ENCODE measurements around the gene MRPL51. TPM values are rescaled to one million over a fixed set of nuclear protein-coding genes. Genes with fewer than 3 reads are reported as not detected.

Gene MRPL51
- total RNA-seq, 4 donors from 2014 or later, result 2.6 to 49.7 (median 40.9) TPM

DNA sequence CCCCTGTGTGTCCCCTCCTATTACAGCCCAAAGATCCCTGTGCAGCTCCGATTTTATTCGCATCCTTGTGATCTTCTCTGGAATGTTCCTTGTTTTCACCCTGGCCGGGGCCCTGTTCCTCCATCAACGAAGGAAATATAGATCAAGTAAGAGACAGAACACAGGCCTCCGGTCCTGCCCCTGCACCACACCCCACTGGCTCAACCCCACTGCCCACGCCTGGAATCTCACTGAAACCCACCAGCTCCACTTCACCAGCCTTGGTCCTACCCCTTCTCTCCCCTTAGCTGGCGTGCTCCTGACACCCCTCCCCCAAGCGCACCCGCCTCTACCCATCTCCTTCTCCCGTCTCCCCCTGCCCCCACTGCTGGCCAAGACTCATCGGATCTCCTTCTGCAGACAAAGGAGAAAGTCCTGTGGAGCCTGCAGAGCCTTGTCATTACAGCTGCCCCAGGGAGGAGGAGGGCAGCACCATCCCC is 42.2 kb downstream of the MRPL51 start:
- Histone ChIP-seq H3K4me1 (peaks cover 16 to 34% (median 26%) of the 10 kb centered on the region in 4 donors), H3K27ac (peak overlapping the region; percentile 97 to 99 (median 98)), H3K4me3 (peak overlapping the region; percentile 65 to 78 (median 73)), H3K27me3 (no peaks in the 10 kb centered on the region), H3K36me3 (no peaks in the 10 kb centered on the region), H3K9me3 (no peaks in the 10 kb centered on the region)
- intact Hi-C loops (cut with DNase I; ENCODE audit: low total_unique reads) (no loop called here), in situ Hi-C loops (cut with MboI; ENCODE audit: low pct_ligation_motif_present in 1 of 4, low pct_unique_long_range_greater_than_20kb in 1 of 4, low sequenced_read_pairs in 3 of 4) (loop anchor here in 3 of 4 donors (10.0 to 25.0 kb wide), 2 partner anchors 114 to 116 kb away; partner anchors contain the start of gene TNFRSF1A (in 2 of the 3))
- WGBS, 2 donors (ENCODE audit: low coverage in 1 of 2), result 9 to 10% methylated on average over 5 to 11 of the region's 11 CpGs
- TF ChIP-seq POLR2A (IDR thresholded peaks at IDR 0.05), result no peak
- TF ChIP-seq POLR2AphosphoS5 (IDR thresholded peaks at IDR 0.05), result no peak
- no peak for TF ChIP-seq EP300 (IDR thresholded peaks at IDR 0.05; ENCODE audit: low read depth)
- DNase-seq, result peak; percentile 47

DNA sequence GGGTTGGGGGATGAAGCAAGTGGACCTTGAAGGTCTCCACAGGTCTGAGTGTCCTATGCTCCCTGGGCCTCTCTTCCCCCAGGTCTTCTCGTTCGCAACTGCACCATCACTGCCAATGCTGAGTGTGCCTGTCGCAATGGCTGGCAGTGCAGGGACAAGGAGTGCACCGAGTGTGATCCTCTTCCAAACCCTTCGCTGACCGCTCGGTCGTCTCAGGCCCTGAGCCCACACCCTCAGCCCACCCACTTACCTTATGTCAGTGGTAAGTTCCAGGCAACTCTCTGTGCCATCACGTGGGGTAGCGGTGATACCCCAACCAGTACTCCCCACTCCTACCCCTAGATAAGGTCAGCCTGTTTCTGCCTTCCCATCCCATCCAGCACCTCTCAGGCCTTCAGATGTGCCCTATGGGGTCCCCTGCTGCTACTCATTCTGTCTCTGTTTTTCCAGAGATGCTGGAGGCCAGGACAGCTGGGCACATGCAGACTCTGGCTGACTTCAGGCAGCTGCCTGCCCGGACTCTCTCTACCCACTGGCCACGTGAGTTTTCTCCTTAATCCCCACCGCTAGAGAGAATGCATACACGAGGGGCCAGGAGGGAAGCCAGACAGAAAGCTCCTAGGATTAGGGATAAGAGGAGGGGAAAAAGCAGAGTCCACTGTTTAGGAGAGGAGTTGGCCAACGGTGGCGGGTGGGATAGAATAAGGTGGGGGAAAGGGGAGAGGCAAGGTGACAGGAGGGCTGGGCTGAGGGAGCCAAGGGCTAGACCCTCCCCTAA is 42.8 kb downstream of the MRPL51 start:
- intact Hi-C loops (cut with DNase I; ENCODE audit: low total_unique reads), result no loop called here
- DNase-seq, result no peak

DNA sequence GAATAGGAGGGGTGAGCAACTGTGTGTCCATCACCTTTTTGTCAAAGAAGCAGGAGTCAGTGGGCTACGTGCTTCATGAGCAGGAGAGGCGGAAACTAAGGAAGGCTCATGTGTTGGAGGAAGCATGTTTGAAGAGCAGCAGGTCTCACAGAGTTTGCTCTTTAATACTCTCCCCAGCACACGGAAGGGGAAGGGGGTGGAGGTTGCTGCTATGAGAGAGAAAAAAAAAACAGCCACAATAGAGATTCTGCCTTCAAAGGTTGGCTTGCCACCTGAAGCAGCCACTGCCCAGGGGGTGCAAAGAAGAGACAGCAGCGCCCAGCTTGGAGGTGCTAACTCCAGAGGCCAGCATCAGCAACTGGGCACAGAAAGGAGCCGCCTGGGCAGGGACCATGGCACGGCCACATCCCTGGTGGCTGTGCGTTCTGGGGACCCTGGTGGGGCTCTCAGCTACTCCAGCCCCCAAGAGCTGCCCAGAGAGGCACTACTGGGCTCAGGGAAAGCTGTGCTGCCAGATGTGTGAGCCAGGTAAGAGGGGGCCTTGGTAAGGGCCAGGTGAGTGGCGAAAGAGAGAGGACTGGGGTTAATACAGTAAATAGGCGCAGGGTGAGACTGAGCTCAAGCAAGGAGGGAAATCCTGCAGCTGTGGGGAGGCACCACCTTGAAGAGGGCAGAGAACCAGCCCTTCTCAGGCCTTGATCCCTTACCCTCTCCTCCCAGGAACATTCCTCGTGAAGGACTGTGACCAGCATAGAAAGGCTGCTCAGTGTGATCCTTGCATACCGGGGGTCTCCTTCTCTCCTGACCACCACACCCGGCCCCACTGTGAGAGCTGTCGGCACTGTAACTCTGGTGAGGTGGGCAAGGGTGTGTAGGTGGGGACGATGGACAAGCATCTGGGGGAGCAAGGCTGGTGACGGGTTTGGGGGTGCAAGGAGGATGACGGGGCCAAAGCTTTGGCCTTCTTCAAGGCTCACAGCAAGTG is 48.1 kb downstream of the MRPL51 start, which contains the start of gene CD27:
TSS of gene CD27 (plus strand) at position 252 of the 985 bp plus-strand sequence. CDS start at position 393, 141 bp downstream.
- Histone ChIP-seq H3K9me3 (no peaks in the 10 kb centered on the region), H3K36me3 (no peaks in the 10 kb centered on the region), H3K27me3 (no peaks in the 10 kb centered on the region), H3K4me1 (peaks cover 0 to 4% (median 3%) of the 10 kb centered on the region in 4 donors), H3K4me3 (peak within 1 kb of the TSS in 3 of 4 donors; percentile 5 to 36 (median 14)), H3K27ac (peak within 1 kb of the TSS; percentile 54 to 81 (median 64))
- intact Hi-C loops (cut with DNase I; ENCODE audit: low total_unique reads) (no loop called here), in situ Hi-C loops (cut with MboI; ENCODE audit: low pct_ligation_motif_present in 1 of 4, low pct_unique_long_range_greater_than_20kb in 1 of 4, low sequenced_read_pairs in 3 of 4) (loop anchor here in 1 of 4 donors (25.0 kb wide), 1 partner anchor 92 kb away; the partner anchor contains the start of gene GAPDH)
- DNase-seq, result no peak
- no peak for TF ChIP-seq EP300 (IDR thresholded peaks at IDR 0.05; ENCODE audit: low read depth)
- peak in 1 of 3 donors; percentile 47 for TF ChIP-seq POLR2AphosphoS5 (IDR thresholded peaks at IDR 0.05)
- TF ChIP-seq POLR2A (IDR thresholded peaks at IDR 0.05), result peak; percentile 23
- WGBS, 2 donors (ENCODE audit: low coverage in 1 of 2), result 77 to 90% methylated on average over 6 to 16 of the region's 16 CpGs

More for the DNA sequence above, 42.8 kb downstream of the MRPL51 start:
- Histone ChIP-seq H3K9me3 (no peaks in the 10 kb centered on the region), H3K4me3 (peak overlapping the region; percentile 65 to 78 (median 73)), H3K27ac (peak overlapping the region; percentile 97 to 99 (median 98)), H3K4me1 (peaks cover 16 to 34% (median 26%) of the 10 kb centered on the region in 4 donors), H3K36me3 (no peaks in the 10 kb centered on the region), H3K27me3 (no peaks in the 10 kb centered on the region)
- in situ Hi-C loops (cut with MboI; ENCODE audit: low pct_ligation_motif_present in 1 of 4, low pct_unique_long_range_greater_than_20kb in 1 of 4, low sequenced_read_pairs in 3 of 4), result loop anchor here in 3 of 4 donors (10.0 to 25.0 kb wide), 2 partner anchors 113 to 115 kb away; partner anchors contain the start of gene TNFRSF1A (in 2 of the 3)
- no peak for TF ChIP-seq POLR2A (IDR thresholded peaks at IDR 0.05)
- no peak for TF ChIP-seq POLR2AphosphoS5 (IDR thresholded peaks at IDR 0.05)
- WGBS, 2 donors (ENCODE audit: low coverage in 1 of 2), result 75% methylated on average over 16 of the region's 16 CpGs; no CpG with 5 or more reads in 1 of the 2 donors

DNA sequence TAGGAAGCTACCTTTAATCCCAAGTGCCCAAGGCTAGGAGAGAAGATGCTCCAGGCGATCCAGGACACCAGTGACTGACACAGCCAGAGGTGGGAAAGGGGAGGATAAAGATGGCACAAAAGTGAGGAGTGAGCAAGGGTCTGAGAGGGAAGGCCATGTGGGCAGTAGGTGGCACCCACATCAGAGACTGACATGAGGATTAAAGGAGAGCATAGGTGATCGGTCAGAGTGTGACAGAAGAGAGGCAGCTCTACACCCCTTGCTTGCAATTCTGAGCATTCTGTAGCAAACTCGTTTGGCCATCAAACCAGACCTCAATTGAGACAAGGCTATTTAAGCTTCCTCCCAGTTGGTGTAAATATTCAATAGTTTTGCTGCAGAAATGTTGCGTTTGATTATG is 49.0 kb downstream of the MRPL51 start:
- no peaks in the 10 kb centered on the region for H3K9me3 ChIP-seq
- intact Hi-C loops (cut with DNase I; ENCODE audit: low total_unique reads) (no loop called here), in situ Hi-C loops (cut with MboI; ENCODE audit: low pct_ligation_motif_present in 1 of 4, low pct_unique_long_range_greater_than_20kb in 1 of 4, low sequenced_read_pairs in 3 of 4) (loop anchor here in 1 of 4 donors (25.0 kb wide), 1 partner anchor 93 kb away; the partner anchor contains the start of gene GAPDH)
- H3K27me3 ChIP-seq, result no peaks in the 10 kb centered on the region
- H3K4me3 ChIP-seq, result no peak overlapping the region
- H3K4me1 ChIP-seq, result no peaks in the 10 kb centered on the region
- no peaks in the 10 kb centered on the region for H3K36me3 ChIP-seq
- H3K27ac ChIP-seq, result peak overlapping the region; percentile 38 to 81 (median 60)
- WGBS, 2 donors (ENCODE audit: low coverage in 1 of 2), result 40 to 74% methylated on average over 1 to 4 of the region's 4 CpGs
- no peak for TF ChIP-seq EP300 (IDR thresholded peaks at IDR 0.05; ENCODE audit: low read depth)
- no peak for TF ChIP-seq POLR2AphosphoS5 (IDR thresholded peaks at IDR 0.05)
- no peak for TF ChIP-seq POLR2A (IDR thresholded peaks at IDR 0.05)
- TF ChIP-seq, protein P1, sequence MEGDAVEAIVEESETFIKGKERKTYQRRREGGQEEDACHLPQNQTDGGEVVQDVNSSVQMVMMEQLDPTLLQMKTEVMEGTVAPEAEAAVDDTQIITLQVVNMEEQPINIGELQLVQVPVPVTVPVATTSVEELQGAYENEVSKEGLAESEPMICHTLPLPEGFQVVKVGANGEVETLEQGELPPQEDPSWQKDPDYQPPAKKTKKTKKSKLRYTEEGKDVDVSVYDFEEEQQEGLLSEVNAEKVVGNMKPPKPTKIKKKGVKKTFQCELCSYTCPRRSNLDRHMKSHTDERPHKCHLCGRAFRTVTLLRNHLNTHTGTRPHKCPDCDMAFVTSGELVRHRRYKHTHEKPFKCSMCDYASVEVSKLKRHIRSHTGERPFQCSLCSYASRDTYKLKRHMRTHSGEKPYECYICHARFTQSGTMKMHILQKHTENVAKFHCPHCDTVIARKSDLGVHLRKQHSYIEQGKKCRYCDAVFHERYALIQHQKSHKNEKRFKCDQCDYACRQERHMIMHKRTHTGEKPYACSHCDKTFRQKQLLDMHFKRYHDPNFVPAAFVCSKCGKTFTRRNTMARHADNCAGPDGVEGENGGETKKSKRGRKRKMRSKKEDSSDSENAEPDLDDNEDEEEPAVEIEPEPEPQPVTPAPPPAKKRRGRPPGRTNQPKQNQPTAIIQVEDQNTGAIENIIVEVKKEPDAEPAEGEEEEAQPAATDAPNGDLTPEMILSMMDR (IDR thresholded peaks at IDR 0.05), result no peak
- no peak for DNase-seq
